HG03135 (cell line): ENCODE measurements around the gene TMEFF2.

Source experiments
- ATAC-seq: cut with Tn5 transposase; IDR thresholded peaks from one replicate; pipeline ENCODE4 v1.9.1; 2021; ENCODE audit warnings: mild to moderate bottlenecking, moderate library complexity; ENCODE audit not compliant: unreplicated experiment

Gene TMEFF2

DNA sequence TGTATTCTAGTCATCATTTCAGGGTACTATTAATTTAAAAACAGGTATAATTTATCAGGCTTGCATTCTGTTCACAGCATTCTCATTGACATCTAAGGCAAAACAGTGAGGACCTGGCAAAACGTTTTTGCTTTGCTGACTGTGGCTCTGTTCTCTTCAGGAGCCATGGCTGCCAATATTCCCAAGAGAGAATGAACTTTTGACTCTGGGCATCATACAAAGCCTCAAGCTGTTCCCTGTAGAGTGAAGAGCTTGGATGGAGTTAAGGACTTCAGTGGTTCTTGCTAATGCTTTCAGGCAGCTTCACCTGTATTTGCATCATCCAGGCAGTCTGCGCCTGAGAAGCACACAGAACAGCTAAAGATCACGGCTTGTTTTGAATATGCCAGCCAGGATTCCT lies 282.0 kb downstream of the TMEFF2 start:
- ATAC-seq = no peak

DNA sequence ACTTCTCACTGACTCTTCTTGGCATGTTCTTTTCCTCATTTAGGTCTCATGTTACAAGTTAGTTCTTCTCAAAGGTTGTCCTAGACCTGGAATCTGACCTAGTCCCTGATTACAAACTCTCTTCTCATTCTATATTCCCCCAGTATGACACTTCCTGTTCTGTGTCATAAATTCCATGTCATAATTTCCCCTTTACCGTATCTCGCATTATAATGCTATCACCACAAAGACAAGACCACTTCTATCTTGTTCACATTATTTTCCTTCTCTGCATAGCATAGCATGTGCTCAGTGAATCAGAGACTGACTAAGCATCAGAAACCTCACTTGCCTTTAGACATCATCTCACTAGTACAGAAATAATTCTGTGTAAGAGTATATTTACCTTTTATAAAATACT lies 284.2 kb downstream of the TMEFF2 start:
- ATAC-seq = no peak

DNA sequence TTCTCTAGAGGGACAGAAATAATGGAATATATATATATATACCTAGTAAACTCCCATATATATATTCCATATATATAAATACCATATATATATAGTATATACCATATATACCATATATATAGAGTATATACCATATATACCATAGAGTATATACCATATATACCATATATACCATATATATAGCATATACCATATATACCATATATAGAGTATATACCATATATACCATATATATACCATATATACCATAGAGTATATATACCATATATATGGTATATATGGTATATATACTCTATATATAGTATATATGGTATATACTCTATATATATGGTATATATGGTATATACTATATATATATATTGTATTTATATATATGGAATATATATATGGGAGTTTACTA lies 285.9 kb downstream of the TMEFF2 start:
- no peak for ATAC-seq

GRCh38 chr2:191907545-191907944 lies 287.2 kb downstream of the TMEFF2 start:
- no peak for ATAC-seq

GRCh38 chr2:191907091-191907490 lies 287.6 kb downstream of the TMEFF2 start:
- no peak for ATAC-seq

DNA sequence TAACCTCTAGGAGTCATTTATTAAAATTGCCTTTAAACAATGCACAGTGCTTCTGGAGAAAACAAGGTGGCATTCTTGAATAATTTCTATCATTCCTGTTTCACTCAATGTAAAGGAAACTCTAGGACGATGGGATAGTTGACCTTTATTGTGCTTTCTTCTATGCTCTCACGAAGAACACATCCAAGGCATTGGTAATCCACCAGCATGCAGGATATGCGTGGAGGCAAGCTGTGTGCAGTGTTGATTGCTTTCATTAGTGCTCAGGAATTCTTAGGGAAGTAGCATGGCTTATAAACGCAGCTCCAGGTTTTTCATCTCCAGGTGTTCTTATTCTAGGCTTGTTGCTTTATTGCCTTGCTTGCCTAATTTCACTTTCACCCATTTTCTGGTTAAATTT lies 289.4 kb downstream of the TMEFF2 start:
- ATAC-seq = no peak

GRCh38 chr2:191901031-191901430 lies 293.7 kb downstream of the TMEFF2 start:
- no peak for ATAC-seq

- ATAC-seq = no peak
Measured at GRCh38 chr2:191899410-191899809, 295.3 kb downstream of the TMEFF2 start.
